ENCODE data around the gene CACNA1C. TPM values are rescaled to one million over a fixed set of nuclear protein-coding genes. Genes with fewer than 3 reads are reported as not detected.

CACNA1C gene
- total RNA-seq, 2 donors from 2014 or later = 70.0 to 127 TPM

DNA sequence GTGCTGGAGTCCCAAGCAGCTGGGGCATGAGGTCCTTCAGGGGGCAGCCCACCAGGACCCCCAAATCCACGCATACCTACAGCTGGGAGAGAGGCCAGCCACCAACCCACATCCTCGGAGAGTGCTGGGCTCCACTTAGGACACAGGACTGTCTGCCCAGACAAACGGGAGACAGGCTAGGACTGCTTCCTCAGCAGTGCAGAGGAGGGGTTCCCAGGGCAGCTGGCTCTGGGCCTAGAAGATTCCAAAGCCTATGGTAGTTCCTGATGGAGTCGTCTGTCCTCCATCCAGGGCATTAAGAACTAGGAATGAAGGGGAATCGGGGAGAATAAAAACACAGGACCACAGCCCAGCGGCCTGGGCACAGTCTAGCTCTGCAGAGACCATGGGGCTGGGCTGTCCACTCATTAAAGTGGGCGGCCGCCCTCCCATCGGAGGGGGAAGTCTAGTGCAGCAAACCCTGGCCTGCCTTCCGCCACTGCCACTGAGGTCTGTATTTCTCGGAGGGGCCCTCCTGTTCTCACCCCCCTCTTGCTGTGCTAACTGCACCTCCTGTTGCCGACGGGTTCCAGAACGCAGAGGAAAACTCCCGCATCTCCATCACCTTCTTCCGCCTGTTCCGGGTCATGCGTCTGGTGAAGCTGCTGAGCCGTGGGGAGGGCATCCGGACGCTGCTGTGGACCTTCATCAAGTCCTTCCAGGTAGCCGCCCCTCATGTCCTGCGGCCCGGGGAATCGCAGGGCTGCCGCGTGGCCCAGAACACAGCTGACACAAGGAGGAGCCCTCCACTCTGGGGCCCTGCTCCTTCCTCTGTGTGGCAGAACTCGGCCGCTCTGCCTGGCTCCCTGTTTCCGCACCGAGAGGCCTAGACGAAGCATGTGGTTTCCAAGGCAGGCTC lies 598.5 kb downstream of the CACNA1C start:
- no peaks in the 10 kb centered on the region for H3K27me3 ChIP-seq (replicated peaks; ENCODE audit: insufficient read depth)
- no peak overlapping the region for H3K4me3 ChIP-seq
- H3K36me3 ChIP-seq = peaks cover 44% of the 10 kb centered on the region
- no peaks in the 10 kb centered on the region for H3K9me3 ChIP-seq
- ATAC-seq (ENCODE audit: insufficient number of reproducible peaks, low FRiP score, low read depth) = no peak
- no peak overlapping the region for H3K27ac ChIP-seq
- H3K4me1 ChIP-seq (ENCODE audit: control insufficient read depth in 1 of 2, low read depth in 2 of 2) = no peaks in the 10 kb centered on the region
- no peak for DNase-seq (ENCODE audit: low spot score)
- TF ChIP-seq, protein P1, sequence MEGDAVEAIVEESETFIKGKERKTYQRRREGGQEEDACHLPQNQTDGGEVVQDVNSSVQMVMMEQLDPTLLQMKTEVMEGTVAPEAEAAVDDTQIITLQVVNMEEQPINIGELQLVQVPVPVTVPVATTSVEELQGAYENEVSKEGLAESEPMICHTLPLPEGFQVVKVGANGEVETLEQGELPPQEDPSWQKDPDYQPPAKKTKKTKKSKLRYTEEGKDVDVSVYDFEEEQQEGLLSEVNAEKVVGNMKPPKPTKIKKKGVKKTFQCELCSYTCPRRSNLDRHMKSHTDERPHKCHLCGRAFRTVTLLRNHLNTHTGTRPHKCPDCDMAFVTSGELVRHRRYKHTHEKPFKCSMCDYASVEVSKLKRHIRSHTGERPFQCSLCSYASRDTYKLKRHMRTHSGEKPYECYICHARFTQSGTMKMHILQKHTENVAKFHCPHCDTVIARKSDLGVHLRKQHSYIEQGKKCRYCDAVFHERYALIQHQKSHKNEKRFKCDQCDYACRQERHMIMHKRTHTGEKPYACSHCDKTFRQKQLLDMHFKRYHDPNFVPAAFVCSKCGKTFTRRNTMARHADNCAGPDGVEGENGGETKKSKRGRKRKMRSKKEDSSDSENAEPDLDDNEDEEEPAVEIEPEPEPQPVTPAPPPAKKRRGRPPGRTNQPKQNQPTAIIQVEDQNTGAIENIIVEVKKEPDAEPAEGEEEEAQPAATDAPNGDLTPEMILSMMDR (IDR thresholded peaks at IDR 0.05) = no peak

DNA sequence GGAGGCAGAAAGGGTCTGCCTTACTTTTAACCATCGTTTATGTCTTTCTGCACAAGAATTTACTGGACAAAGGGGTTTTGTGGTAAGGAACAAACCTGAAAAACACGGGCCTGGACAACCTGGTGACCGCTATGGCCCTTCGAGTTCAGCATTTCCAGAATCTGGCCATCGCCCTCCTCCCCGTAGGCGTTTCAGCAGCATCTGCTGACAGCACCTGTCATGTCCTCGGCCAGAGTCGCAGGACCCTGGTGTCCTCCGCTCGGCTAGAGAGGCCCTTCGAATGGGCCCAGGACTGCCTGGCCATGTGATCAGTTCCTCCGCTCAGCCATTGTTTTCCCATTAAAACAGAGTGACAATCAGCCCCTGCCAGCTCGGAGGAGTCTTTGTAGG lies 599.2 kb downstream of the CACNA1C start:
- TF ChIP-seq, protein P1 (IDR thresholded peaks at IDR 0.05) = no peak
- H3K4me3 ChIP-seq = no peak overlapping the region
- no peaks in the 10 kb centered on the region for H3K4me1 ChIP-seq (ENCODE audit: control insufficient read depth in 1 of 2, low read depth in 2 of 2)
- DNase-seq (ENCODE audit: low spot score) (no peak), ATAC-seq (ENCODE audit: insufficient number of reproducible peaks, low FRiP score, low read depth) (no peak)
- H3K9me3 ChIP-seq = no peaks in the 10 kb centered on the region
- H3K27ac ChIP-seq = no peak overlapping the region
- no peaks in the 10 kb centered on the region for H3K27me3 ChIP-seq (replicated peaks; ENCODE audit: insufficient read depth)
- peaks cover 47% of the 10 kb centered on the region for H3K36me3 ChIP-seq

DNA sequence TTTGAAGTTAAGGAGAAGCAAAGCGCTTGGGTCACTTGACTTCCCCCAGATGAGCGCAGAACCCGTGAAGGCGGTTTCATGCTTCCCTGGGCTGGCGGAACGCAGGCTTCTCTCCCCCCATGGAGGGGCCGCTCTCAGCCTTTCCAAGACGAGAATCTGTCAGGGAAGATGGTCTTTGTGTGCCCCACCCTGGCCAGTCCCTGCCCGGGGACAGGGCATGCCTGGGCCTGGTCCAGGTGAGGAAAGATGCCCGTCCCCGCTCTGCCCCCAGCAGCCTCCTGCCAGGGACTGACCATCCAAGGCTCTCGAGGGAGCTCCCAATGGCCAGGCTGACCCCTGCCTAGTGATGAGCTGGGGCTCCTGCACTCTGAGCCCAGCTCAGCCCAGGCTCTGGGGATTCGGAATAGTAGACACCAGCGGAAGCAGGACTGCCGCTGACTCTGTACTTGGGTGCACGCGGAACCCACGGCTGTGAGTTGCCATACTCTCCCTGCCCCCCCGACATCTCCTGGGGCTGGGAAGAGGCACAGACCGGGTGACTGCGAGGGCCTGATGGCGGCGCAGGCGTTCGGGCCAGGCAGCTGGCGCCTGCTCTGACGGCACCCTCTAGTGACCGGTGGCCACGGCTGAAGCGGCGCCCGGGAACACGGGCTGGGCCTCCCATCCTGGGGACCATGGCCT lies 599.8 kb downstream of the CACNA1C start:
- DNase-seq (ENCODE audit: low spot score) (no peak), ATAC-seq (ENCODE audit: insufficient number of reproducible peaks, low FRiP score, low read depth) (no peak)
- H3K27me3 ChIP-seq (replicated peaks; ENCODE audit: insufficient read depth) = no peaks in the 10 kb centered on the region
- H3K4me1 ChIP-seq (ENCODE audit: control insufficient read depth in 1 of 2, low read depth in 2 of 2) = no peaks in the 10 kb centered on the region
- no peak overlapping the region for H3K4me3 ChIP-seq
- H3K9me3 ChIP-seq = no peaks in the 10 kb centered on the region
- TF ChIP-seq, protein P1 (IDR thresholded peaks at IDR 0.05) = no peak
- no peak overlapping the region for H3K27ac ChIP-seq
- H3K36me3 ChIP-seq = peaks cover 47% of the 10 kb centered on the region

DNA sequence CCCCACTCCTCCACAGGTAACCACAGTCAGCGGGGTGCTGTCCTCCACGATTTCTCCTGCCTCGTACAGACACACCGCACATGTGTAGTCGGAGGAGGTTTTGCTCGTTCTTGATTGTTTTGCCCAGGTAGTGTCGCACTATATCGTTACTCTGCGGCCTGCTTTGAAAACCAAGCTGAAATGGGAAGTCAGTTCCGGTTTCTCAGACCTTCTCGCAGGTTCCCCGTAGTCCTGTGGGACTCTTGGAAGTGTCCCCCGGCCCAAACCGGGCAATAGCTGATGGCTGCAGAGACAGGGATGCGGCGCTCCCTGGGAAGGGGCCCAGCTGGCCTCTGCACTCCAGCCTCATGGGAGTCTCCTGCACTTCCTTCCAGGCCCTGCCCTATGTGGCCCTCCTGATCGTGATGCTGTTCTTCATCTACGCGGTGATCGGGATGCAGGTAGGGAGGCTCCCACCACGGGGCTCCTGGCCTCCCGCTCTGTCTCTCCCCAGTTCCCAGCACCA lies 600.7 kb downstream of the CACNA1C start:
- TF ChIP-seq, protein P1 (IDR thresholded peaks at IDR 0.05) = no peak
- no peaks in the 10 kb centered on the region for H3K27me3 ChIP-seq (replicated peaks; ENCODE audit: insufficient read depth)
- H3K36me3 ChIP-seq = peaks cover 52% of the 10 kb centered on the region
- H3K4me1 ChIP-seq (ENCODE audit: control insufficient read depth in 1 of 2, low read depth in 2 of 2) = no peaks in the 10 kb centered on the region
- no peak overlapping the region for H3K27ac ChIP-seq
- no peaks in the 10 kb centered on the region for H3K9me3 ChIP-seq
- ATAC-seq (ENCODE audit: insufficient number of reproducible peaks, low FRiP score, low read depth) = no peak
- H3K4me3 ChIP-seq = no peak overlapping the region
- no peak for DNase-seq (ENCODE audit: low spot score)

DNA sequence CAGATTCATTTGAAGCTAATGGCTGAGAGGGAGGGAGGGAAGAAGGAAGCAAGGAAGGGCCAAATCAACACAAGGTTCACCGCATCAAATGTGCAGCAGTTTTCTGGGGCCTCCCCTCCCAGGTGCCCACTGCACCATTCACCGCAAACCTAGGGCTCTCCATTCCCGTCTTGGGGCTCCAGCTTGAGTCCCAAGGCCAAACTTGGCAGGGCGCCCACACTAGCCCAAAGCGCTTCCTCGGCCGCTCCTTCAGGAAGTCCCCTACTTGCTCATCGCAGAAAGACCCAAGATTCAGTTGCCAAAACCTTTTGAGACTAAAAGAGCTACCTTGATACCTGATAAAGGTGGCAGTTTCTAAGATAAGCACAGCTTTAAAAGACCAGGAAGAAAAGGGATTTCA lies 601.5 kb downstream of the CACNA1C start:
- H3K4me3 ChIP-seq = no peak overlapping the region
- no peak overlapping the region for H3K27ac ChIP-seq
- H3K4me1 ChIP-seq (ENCODE audit: control insufficient read depth in 1 of 2, low read depth in 2 of 2) = no peaks in the 10 kb centered on the region
- no peaks in the 10 kb centered on the region for H3K9me3 ChIP-seq
- ATAC-seq (ENCODE audit: insufficient number of reproducible peaks, low FRiP score, low read depth) = no peak
- peaks cover 56% of the 10 kb centered on the region for H3K36me3 ChIP-seq
- no peaks in the 10 kb centered on the region for H3K27me3 ChIP-seq (replicated peaks; ENCODE audit: insufficient read depth)
- TF ChIP-seq, protein P1 (IDR thresholded peaks at IDR 0.05) = no peak
- DNase-seq (ENCODE audit: low spot score) = no peak

All from thoracic aorta (tissue), 2 donors.